H4 (cell line): ENCODE results near the gene CAPN15. TPM values are rescaled to one million over a fixed set of nuclear protein-coding genes. Genes with fewer than 3 reads are reported as not detected.

Source experiments
- DNase-seq: peaks from one replicate; pipeline ENCODE4 v3.0.0-alpha.2; 2015; ENCODE audit warnings: low spot score
- total RNA-seq: library from RNA; depleted of rRNA; stranded (reverse); fragments of >200 nt; shearing (Covaris generic); gene quantifications from 2 replicates; pipeline ENCODE4 v1.2.3, GENCODE V29; 2014

CAPN15 gene
- total RNA-seq, 1 experiment from 2014 or later = 4.4 TPM

- DNase-seq = no peak
These were observed 33.9 kb downstream of the CAPN15 start for GRCh38 chr16:561413-561794.

DNA sequence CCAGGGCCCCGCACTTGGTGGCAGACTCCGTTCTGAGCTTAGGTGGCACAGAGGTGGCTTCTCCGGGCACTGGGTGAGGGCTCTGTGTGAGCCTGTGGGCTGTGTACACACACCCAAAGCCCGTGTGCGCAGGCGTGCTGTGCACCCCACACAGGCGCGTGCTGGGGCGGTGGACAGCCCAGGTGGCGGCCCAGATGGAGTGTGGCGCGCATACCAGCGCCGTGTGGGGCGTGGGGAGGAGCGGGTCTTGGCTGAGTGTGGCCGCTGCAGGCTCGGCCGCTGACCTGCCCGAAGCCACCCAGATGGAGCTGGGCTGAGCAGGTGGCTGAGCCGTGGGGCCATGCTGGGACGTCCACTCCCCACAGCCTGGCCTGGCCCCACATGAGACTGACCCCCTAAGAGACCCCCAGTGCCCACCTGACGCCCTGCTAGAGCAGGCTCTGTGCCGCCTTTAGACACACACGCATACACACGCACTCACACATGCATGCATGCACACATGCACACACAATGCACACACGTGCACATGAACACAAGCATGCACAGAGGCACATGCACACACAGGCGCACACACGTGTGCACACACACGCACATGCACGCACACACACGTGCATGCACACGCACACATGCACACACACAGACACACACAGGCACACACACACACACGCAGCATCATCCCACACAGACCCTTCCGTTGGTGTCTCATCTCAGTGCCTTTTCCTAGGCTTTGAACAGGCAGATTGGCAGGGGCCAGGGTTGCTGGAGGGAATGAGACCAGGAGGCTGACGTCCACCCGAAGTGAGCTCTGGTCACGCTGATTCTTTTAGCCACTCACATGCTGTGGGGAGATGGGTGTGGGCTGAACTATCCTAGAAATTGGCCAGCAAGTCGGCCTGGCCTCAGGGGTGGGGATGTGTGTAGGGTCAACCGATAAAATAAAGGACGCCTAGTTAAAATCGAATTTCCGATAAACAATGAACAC lies 34.7 kb downstream of the CAPN15 start:
- no peak for DNase-seq

DNA sequence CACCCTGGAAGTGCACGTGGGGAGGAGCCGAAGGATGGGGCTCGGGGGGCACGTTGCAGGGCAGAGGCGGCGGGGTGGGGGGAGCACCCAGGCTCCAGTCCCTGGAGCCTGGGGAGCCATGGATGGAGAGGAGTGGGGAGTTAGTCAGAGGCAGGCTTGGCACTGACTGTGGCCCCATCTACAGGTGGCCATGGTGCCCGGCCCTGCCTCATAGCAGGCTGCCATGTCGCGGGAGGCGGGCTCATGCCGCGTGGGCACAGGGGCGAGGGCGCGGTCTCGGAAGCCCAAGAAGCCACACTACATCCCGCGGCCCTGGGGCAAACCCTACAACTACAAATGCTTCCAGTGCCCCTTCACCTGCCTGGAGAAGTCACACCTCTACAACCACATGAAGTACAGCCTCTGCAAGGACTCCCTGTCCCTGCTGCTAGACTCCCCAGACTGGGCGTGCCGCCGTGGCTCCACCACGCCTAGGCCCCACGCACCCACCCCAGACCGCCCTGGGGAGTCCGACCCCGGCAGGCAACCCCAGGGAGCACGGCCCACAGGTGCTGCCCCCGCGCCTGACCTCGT lies 35.6 kb downstream of the CAPN15 start:
- no peak for DNase-seq

GRCh38 chr16:564690-565418 lies 37.3 kb downstream of the CAPN15 start:
- no peak for DNase-seq

DNA sequence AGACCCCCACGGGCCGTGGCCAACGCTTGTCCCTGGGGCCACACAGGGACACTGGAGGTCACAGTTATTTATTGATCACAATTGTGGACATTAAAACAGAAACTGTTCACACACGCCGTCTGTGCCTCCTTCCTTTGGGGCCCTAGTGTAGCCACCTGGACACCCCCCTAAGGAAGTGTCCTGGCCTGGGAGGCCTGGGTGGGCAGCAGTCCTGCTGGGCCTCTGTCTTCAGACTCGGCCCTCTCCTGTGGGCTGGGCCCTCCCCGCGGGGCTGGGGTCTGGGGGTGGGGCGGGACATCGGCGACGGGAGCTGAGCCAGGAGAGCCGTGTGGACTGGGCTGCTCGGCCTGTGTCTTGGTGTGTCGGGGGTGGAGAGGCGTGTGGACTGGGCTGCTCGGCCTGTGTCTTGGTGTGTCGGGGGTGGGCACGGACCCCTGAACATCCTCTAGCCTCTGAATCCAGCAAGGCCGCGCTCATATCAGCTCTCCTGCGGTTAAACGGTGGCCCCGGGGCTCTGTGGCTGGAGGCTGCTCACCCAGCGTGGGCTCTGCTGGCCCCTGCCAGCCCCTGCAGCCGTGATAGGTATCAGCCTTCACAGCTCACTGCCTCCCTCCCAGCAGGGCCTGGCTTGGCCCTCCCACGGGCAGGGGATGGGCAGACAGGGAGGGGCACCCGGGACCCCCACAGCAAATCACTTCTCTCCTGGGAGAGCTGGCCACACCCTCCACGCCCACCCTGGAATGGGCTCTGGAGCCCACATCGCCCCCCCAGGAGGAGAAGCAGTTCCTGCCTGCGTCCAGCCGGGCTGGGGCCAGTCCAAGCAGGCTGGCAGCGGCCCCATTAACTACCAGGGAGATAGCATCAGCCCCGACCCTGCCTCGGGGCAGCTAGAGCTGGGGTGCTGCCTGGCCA lies 38.2 kb downstream of the CAPN15 start:
- DNase-seq = no peak

DNA sequence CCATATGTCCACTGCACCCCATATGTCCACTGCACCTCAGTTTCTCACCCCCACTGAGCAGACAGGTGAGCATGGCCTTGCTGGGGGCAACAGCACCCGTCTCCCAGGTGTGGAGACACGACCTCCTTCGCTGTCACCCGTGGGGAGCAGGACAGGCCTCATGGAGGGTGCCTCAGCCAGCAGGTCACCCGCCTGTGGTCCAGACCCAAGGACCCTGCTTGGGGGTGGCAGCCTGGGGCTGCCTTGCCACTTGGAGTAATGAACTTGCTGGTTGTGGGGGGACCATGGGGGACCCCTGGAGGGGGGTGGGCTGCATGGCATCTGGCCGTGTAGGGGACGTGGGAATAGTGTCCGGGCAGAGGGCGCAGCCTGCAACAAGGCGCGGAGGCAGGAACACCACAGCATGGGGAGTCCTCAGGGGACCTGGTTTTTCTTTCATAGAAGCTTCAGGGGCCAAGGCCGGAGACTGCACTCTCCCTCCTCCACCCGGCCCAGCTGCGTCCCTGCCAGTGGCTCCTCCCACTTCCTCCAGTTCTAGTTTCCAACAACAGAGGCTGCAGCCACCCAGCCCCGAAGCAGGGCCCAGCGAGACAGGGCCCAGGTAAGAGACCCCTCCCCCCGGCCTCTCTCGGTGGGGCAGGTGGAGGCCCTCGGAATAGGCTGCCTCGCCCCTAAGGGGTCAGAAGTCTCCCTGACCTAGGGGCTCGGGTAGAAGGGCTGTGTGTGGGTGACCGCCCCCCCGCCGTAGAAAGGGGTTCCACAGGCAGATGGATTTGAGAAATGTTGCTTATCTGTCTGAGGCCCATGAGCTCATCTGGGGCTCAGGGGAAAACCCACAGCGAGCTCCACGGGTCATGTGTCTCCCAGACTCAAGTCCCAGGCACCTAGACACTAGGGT lies 39.2 kb downstream of the CAPN15 start, which contains the start of gene NHLRC4:
NHLRC4 (plus strand) TSS at position 531 of the 898 bp plus-strand sequence. CDS start 1,043 bp downstream, outside the sequence.
- no peak for DNase-seq

DNA sequence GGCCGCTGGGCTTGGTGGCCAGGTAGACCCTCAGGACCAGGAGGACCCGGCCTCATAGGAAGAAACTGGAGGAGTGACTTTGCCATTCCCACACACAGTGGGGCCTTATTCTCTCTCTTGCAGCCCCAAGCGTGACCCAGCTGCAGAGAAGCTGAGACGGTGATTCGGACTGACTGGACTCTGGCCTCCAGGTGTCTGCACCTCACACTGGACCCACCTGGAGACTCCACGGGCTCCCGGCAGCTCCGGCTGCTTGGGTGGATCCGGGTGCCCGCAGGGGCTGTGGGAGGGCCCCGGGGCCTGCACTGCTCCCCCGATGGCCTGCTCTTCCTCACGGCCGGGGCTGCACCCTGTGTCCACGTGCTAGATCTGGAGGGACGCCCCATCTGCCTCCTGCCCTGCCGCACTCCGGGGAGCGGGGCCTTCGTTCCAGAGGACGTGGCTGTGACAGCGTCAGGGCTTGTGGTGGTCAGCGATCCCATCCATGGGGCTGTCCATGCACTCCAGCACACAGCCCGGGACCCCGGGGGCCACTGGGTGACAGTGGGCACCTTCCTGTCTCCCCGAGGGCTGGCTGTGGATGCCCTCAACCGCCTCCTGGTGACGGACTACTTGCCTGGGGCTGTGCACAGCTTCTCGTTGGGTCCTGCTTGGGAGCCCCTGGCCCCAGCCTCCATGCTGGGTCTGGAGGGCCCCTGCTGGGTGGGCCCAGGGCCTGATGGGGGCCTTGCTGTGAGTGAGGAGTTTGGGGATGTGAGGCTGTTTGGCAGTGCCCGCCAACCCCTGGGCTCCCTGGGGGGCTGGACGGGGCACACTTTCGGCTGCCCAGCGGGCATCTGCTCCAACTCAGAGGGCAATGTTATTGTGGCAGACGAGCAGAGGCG lies 40.1 kb downstream of the CAPN15 start:
- DNase-seq = no peak

DNA sequence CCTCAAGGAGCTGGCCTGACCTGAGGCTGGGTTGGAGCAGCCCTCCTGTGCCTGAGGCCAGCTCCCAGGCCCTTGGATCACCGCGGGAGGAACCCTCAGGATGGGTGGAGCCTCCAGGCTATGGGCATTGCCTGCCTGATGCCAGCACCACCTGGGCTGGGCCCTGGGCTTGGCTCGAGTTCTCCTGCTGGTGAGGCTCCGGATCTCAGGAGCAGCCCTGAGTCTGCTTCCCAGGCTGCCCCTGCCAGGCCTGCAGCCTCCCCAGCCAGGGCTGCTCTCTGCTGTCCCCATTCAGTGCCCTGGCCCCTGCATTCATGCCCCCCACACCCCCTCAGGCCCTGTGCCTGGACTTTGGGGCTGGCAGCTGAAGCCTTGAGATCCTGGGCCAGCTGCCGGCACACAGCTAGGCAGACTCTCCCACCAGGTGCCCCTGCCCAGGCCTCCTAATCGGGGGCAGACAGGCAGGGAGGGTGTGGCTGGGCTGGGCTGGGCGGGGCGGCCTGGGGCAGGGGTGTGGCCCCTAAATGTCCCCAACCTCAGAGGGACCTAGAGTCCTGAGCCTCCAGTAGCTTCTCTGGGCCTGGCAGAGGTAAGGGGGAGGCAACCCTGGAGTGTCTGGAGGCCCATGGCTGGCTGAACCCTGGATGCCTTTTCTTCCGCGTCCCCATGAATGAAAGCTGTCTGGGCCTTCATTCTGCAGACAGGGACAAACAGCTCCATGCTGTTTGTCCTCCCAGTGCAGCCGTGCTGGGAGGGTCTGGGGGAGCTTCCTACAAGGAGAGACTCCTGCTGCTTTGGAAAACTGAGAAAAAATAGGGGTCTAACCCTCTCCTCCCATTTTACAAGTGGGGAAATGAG lies 41.1 kb downstream of the CAPN15 start:
- DNase-seq = no peak

- no peak for DNase-seq
These were observed 42.1 kb downstream of the CAPN15 start, which contains the start of gene PIGQ for GRCh38 chr16:569445-570254. TSS of gene PIGQ (plus strand) at chr16:569968. CDS start at chr16:574075, 4,107 bp downstream.

DNA sequence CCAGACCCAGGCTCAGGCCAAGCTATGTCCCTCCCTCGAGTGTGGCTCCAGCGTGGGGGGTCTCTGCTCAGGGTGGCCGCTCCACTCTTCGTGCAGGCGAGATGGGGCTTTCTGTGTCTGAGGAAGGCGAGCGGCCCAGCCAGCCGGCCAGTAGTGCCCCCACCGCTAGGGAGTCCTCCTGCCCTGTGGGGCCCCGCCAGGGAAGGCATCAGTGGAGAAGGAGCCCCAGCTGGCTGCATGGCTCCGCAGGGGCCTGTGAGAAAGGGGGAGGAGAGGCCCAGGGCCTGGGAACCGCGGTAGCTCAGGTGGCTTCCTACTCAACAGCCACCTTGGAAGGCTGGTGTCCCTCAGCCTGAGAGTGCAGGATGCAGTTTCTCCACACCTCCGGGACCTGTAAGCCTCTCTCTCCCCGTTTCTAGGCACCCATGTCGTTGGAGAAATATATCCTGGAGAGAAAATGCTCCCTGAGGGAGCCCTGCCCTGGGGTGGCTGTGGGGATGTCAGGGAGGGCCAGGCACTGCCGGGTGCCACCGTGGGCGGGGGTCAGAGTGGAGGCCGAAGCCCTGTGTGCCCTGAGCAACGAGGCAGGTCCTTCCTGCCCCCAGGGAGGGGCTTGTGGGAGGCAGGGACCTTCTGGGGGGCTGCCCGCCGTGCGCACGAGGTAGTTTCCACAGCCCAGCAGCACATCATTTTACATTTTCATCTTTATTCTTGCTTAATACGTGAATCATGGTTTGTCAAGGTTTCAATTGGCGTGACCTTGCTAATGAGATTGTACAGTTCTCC lies 45.5 kb downstream of the CAPN15 start:
- no peak for DNase-seq

DNA sequence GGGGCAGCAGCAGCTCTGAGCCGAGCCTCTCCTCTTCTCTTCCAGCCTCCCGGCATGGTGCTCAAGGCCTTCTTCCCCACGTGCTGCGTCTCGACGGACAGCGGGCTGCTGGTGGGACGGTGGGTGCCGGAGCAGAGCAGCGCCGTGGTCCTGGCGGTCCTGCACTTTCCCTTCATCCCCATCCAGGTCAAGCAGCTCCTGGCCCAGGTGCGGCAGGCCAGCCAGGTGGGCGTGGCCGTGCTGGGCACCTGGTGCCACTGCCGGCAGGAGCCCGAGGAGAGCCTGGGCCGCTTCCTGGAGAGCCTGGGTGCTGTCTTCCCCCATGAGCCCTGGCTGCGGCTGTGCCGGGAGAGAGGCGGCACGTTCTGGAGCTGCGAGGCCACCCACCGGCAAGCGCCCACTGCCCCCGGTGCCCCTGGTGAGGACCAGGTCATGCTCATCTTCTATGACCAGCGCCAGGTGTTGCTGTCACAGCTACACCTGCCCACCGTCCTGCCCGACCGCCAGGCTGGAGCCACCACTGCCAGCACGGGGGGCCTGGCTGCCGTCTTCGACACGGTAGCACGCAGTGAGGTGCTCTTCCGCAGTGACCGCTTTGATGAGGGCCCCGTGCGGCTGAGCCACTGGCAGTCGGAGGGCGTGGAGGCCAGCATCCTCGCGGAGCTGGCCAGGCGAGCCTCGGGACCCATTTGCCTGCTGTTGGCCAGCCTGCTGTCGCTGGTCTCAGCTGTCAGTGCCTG lies 46.7 kb downstream of the CAPN15 start:
- no peak for DNase-seq

GRCh38 chr16:575354-576196 lies 48.1 kb downstream of the CAPN15 start:
- DNase-seq = no peak

DNA sequence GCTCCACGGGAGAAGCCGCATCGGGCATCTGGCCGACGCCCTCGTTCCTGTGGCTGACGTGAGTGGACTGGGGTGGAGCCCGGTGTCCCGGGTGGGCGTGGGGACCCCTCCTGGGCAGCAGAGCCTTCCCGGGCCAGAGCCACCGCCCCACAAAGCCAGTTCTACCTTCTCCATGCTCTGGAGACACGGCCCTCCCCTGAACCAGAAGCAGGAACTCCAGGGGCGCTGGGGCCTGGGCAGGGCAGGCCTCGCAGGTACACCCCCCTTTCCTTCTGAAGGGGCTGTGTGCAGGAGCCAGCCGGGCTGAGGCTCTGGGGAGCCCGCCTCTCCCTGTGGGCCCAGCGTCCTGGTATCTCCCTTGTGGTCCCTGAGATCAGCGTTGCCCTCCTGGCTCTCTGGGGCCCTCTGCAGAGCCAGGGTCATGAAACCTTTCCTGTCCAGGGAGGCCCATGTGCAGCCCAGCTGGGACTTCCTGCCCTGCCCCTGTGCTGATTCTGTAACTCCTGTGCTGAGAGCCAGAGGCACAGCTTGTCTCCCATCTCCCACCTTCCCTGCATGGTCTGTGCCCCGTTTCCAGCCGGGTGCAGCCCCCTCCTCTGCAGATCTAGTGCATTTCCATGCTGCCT lies 48.8 kb downstream of the CAPN15 start:
- no peak for DNase-seq

DNA sequence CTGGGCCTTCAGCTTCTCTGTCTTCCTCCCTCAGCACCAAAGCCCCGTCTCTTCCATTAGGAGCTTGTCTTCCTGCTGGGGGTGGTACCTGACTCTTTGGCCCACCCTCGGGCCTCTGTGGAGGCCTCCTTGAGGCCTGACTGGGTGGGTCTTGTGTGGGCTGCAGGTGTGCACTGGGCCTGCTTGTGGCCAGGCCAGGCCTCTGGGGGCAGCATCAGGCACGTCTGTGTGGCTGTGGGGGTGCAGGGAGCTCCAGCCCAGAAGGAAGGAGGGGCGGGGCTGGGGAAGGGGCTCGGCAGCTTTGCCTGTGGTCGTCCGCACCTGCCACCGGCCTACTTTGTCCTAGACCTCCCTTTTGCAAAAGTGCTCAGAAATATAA lies 49.3 kb downstream of the CAPN15 start:
- no peak for DNase-seq
